HepG2 (cell line): ENCODE results near the gene AP2S1. TPM values are rescaled to one million over a fixed set of nuclear protein-coding genes. Genes with fewer than 3 reads are reported as not detected.
A peak's percentile ranks its signal among the peaks of the same experiment; 100 is the strongest.

Source experiments
- BCL6 ChIP-seq: IDR thresholded peaks from 2 replicates; pipeline ENCODE4 v1.6.1; 2016; ENCODE audit warnings: missing genetic modification reagents, missing compliant biosample characterization
- FUBP1 ChIP-seq: sonication (generic); formaldehyde crosslinking; IDR thresholded peaks from 2 replicates; pipeline ENCODE4 v1.5.1; 2020; ENCODE audit warnings: missing genetic modification reagents, mild to moderate bottlenecking, borderline replicate concordance
- LCORL ChIP-seq, 2 experiments: fragments of 450-650 bp in 1 of 2; sonication (generic) in 1 of 2; formaldehyde crosslinking in 1 of 2; IDR thresholded peaks; 2 replicates each; pipeline versions ENCODE4 v1.5.0 to v1.6.1; 2017 to 2020; ENCODE audit warnings: antibody characterized with exemption in 1 of 2, missing genetic modification reagents in 1 of 2
- PPARG ChIP-seq: conservative IDR thresholded peaks from 2 replicates; pipeline ENCODE4 v1.6.1; 2016; ENCODE audit warnings: missing biosample characterization, missing genetic modification reagents
- RXRA ChIP-seq: sonication (generic); formaldehyde crosslinking; IDR thresholded peaks from 2 replicates; pipeline ENCODE4 v1.5.1; 2020; ENCODE audit warnings: missing genetic modification reagents
- TEAD2 ChIP-seq: sonication (generic); formaldehyde crosslinking; IDR thresholded peaks from 2 replicates; pipeline ENCODE4 v1.9.0; 2021; ENCODE audit warnings: missing genetic modification reagents
- TRIM24 ChIP-seq: sonication (generic); formaldehyde crosslinking; IDR thresholded peaks from 2 replicates; pipeline ENCODE4 v1.8.0; 2022; ENCODE audit warnings: mild to moderate bottlenecking, missing genetic modification reagents
- ZBTB1 ChIP-seq: sonication (generic); formaldehyde crosslinking; IDR thresholded peaks from 2 replicates; pipeline ENCODE4 v1.4.0; 2020; ENCODE audit warnings: missing genetic modification reagents, borderline replicate concordance
- ZNF24 ChIP-seq: fragments of 450-650 bp; IDR thresholded peaks from 2 replicates; pipeline ENCODE4 v1.6.1; 2017; ENCODE audit warnings: antibody characterized with exemption, mild to moderate bottlenecking
- polyA plus RNA-seq, 8 experiments: library from polyadenylated mRNA; depleted of rRNA in 3 of 8; stranded (reverse) in 7 of 8; unstranded in 1 of 8; fragments of >200 nt; fragmentation: Illumina TruSeq in 4 of 8; extraction: Trizol in 4 of 8; gene quantifications; 2 replicates each; pipeline versions ENCODE4 v1.2.1 to v1.2.3, GENCODE V29; 2011 to 2016; ENCODE audit warnings: low read depth in 4 of 8, missing spikeins in 1 of 8, mixed read lengths in 1 of 8; ENCODE audit not compliant: insufficient read depth in 1 of 8
- total RNA-seq, 5 experiments: library from RNA; depleted of rRNA; stranded (reverse); fragments of >200 nt; fragmentation: Illumina TruSeq; extraction: Trizol; gene quantifications; 2 replicates each; pipeline ENCODE4 v1.2.3, GENCODE V29; 2016; ENCODE audit warnings: low read depth in 1 of 5
- TF ChIP-seq, protein P1 (sequence below): sonication (generic); formaldehyde crosslinking; IDR thresholded peaks from 2 replicates; pipeline ENCODE4 v1.5.0; 2020; ENCODE audit warnings: missing genetic modification reagents, mild to moderate bottlenecking, borderline replicate concordance
- TF ChIP-seq, protein P2 (sequence below): sonication (generic); formaldehyde crosslinking; IDR thresholded peaks from 2 replicates; pipeline ENCODE4 v1.4.0; 2020; ENCODE audit warnings: missing genetic modification reagents
- TF ChIP-seq, protein P3 (sequence below): sonication (generic); formaldehyde crosslinking; IDR thresholded peaks from 2 replicates; pipeline ENCODE4 v1.5.0; 2020; ENCODE audit warnings: mild to moderate bottlenecking, missing genetic modification reagents, borderline replicate concordance
- TF ChIP-seq, protein P4 (sequence below): sonication (generic); formaldehyde crosslinking; IDR thresholded peaks from 2 replicates; pipeline ENCODE4 v1.4.0; 2020; ENCODE audit warnings: missing genetic modification reagents

AP2S1 gene
- total and polyA plus RNA-seq, 2 of the 13 experiments (the other 11 are each of a cell fraction or from before 2014, with no cell fraction given), result 45.2 to 86.1 TPM

- TF ChIP-seq ZNF24 (no peak), BCL6 (no peak), FUBP1 (CRISPR knock-in tag) (peak; percentile 44; the same call in 1 of the 2 replicates), TRIM24 (CRISPR knock-in tag) (no peak), ZBTB1 (CRISPR knock-in tag) (no peak), PPARG (CRISPR knock-in tag) (no peak; the same call in 1 of the 2 replicates), RXRA (CRISPR knock-in tag) (no peak; the same call in 1 of the 2 replicates), TEAD2 (0 out of 2 replicates have a peak, but pooled peaks have one; percentile 22), LCORL (IDR thresholded peaks at IDR 0.05) (no peak), LCORL (CRISPR knock-in tag; IDR thresholded peaks at IDR 0.05) (no peak; the same call in 1 of the 2 replicates)
- TF ChIP-seq, protein P1, sequence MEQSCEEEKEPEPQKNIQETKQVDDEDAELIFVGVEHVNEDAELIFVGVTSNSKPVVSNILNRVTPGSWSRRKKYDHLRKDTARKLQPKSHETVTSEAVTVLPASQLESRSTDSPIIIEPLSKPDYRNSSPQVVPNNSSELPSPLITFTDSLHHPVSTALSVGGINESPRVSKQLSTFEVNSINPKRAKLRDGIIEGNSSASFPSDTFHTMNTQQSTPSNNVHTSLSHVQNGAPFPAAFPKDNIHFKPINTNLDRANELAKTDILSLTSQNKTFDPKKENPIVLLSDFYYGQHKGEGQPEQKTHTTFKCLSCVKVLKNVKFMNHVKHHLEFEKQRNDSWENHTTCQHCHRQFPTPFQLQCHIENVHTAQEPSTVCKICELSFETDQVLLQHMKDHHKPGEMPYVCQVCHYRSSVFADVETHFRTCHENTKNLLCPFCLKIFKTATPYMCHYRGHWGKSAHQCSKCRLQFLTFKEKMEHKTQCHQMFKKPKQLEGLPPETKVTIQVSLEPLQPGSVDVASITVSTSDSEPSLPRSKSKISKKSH (CRISPR knock-in tag), result peak; percentile 31; the same call in 1 of the 2 replicates
- TF ChIP-seq, protein P2, sequence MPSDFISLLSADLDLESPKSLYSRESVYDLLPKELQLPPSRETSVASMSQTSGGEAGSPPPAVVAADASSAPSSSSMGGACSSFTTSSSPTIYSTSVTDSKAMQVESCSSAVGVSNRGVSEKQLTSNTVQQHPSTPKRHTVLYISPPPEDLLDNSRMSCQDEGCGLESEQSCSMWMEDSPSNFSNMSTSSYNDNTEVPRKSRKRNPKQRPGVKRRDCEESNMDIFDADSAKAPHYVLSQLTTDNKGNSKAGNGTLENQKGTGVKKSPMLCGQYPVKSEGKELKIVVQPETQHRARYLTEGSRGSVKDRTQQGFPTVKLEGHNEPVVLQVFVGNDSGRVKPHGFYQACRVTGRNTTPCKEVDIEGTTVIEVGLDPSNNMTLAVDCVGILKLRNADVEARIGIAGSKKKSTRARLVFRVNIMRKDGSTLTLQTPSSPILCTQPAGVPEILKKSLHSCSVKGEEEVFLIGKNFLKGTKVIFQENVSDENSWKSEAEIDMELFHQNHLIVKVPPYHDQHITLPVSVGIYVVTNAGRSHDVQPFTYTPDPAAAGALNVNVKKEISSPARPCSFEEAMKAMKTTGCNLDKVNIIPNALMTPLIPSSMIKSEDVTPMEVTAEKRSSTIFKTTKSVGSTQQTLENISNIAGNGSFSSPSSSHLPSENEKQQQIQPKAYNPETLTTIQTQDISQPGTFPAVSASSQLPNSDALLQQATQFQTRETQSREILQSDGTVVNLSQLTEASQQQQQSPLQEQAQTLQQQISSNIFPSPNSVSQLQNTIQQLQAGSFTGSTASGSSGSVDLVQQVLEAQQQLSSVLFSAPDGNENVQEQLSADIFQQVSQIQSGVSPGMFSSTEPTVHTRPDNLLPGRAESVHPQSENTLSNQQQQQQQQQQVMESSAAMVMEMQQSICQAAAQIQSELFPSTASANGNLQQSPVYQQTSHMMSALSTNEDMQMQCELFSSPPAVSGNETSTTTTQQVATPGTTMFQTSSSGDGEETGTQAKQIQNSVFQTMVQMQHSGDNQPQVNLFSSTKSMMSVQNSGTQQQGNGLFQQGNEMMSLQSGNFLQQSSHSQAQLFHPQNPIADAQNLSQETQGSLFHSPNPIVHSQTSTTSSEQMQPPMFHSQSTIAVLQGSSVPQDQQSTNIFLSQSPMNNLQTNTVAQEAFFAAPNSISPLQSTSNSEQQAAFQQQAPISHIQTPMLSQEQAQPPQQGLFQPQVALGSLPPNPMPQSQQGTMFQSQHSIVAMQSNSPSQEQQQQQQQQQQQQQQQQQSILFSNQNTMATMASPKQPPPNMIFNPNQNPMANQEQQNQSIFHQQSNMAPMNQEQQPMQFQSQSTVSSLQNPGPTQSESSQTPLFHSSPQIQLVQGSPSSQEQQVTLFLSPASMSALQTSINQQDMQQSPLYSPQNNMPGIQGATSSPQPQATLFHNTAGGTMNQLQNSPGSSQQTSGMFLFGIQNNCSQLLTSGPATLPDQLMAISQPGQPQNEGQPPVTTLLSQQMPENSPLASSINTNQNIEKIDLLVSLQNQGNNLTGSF (CRISPR knock-in tag), result no peak
- TF ChIP-seq, protein P3, sequence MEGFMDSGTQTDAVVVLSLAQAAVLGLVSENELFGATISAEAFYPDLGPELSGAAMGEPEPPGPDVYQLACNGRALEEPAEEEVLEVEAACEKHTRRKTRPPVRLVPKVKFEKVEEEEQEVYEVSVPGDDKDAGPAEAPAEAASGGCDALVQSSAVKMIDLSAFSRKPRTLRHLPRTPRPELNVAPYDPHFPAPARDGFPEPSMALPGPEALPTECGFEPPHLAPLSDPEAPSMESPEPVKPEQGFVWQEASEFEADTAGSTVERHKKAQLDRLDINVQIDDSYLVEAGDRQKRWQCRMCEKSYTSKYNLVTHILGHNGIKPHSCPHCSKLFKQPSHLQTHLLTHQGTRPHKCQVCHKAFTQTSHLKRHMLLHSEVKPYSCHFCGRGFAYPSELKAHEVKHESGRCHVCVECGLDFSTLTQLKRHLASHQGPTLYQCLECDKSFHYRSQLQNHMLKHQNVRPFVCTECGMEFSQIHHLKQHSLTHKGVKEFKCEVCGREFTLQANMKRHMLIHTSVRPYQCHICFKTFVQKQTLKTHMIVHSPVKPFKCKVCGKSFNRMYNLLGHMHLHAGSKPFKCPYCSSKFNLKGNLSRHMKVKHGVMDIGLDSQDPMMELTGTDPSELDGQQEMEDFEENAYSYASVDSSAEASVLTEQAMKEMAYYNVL (CRISPR knock-in tag), result 0 out of 2 replicates have a peak, but pooled peaks have one; percentile 10
- TF ChIP-seq, protein P4, sequence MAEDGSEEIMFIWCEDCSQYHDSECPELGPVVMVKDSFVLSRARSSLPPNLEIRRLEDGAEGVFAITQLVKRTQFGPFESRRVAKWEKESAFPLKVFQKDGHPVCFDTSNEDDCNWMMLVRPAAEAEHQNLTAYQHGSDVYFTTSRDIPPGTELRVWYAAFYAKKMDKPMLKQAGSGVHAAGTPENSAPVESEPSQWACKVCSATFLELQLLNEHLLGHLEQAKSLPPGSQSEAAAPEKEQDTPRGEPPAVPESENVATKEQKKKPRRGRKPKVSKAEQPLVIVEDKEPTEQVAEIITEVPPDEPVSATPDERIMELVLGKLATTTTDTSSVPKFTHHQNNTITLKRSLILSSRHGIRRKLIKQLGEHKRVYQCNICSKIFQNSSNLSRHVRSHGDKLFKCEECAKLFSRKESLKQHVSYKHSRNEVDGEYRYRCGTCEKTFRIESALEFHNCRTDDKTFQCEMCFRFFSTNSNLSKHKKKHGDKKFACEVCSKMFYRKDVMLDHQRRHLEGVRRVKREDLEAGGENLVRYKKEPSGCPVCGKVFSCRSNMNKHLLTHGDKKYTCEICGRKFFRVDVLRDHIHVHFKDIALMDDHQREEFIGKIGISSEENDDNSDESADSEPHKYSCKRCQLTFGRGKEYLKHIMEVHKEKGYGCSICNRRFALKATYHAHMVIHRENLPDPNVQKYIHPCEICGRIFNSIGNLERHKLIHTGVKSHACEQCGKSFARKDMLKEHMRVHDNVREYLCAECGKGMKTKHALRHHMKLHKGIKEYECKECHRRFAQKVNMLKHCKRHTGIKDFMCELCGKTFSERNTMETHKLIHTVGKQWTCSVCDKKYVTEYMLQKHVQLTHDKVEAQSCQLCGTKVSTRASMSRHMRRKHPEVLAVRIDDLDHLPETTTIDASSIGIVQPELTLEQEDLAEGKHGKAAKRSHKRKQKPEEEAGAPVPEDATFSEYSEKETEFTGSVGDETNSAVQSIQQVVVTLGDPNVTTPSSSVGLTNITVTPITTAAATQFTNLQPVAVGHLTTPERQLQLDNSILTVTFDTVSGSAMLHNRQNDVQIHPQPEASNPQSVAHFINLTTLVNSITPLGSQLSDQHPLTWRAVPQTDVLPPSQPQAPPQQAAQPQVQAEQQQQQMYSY (CRISPR knock-in tag), result no peak
Measured at GRCh38 chr19:46860125-46860845, 9.6 kb upstream of the AP2S1 start (continued).
